Naive thymus-derived CD4-positive, alpha-beta T cell (primary cell): ENCODE measurements around the gene PTPRQ. TPM values are rescaled to one million over a fixed set of nuclear protein-coding genes. Genes with fewer than 3 reads are reported as not detected.
A peak's percentile ranks its signal among the peaks of the same experiment; 100 is the strongest.

Experiments
- ATAC-seq: fragments of 150-1000 bp; cut with Tn5 transposase; 2 replicates; pipeline ENCODE4 v1.10.0; 2021; ENCODE audit warnings: mild to moderate bottlenecking, moderate library complexity
- CTCF ChIA-PET: fragments of 350-600 bp; sonication (Branson Sonifier 250); formaldehyde crosslinking; loops from one replicate; lab custom pipeline; 2021; ENCODE audit warnings: antibody characterized with exemption; lab: Charles Lee
- POLR2A ChIA-PET: fragments of 350-600 bp; sonication (Branson Sonifier 250); formaldehyde crosslinking; loops from one replicate; lab custom pipeline; 2021; ENCODE audit warnings: antibody characterized with exemption, inconsistent platforms; lab: Charles Lee
- DNase-seq, 9 donors: peaks; one replicate each; pipeline versions ENCODE4 v3.0.0 to v3.0.0-alpha.2; 2020 to 2022; ENCODE audit warnings: mixed read lengths in 1 of 9
- H3K27ac ChIP-seq: one replicate; pipeline ENCODE4 v1.7.0; 2013; ENCODE audit warnings: mild to moderate bottlenecking, low read depth, low read length, moderate library complexity
- H3K27me3 ChIP-seq, 2 donors: one replicate each; pipeline ENCODE4 v1.7.0; 2013; ENCODE audit warnings: low read length in 2 of 2, mild to moderate bottlenecking in 2 of 2, moderate library complexity in 2 of 2; ENCODE audit not compliant: control insufficient read depth in 2 of 2, insufficient read depth in 2 of 2
- H3K36me3 ChIP-seq, 3 experiments: 1 replicate in 2 of 3; 2 replicates in 1 of 3; pipeline ENCODE4 v1.7.0; 2013; ENCODE audit warnings: low read length in 3 of 3, mild to moderate bottlenecking in 3 of 3, moderate library complexity in 1 of 3; ENCODE audit not compliant: insufficient read depth in 3 of 3, control insufficient read depth in 2 of 3
- H3K4me1 ChIP-seq, 2 donors: one replicate each; pipeline ENCODE4 v1.7.0; 2013; ENCODE audit warnings: low read length in 2 of 2, mild to moderate bottlenecking in 2 of 2, moderate library complexity in 1 of 2; ENCODE audit not compliant: control insufficient read depth in 2 of 2, insufficient read depth in 2 of 2
- H3K4me3 ChIP-seq: 2 replicates; pipeline ENCODE4 v1.7.0; 2013; ENCODE audit warnings: mild to moderate bottlenecking, low read length
- H3K9me3 ChIP-seq, 3 experiments: 1 replicate in 2 of 3; 2 replicates in 1 of 3; pipeline ENCODE4 v1.7.0; 2013; ENCODE audit warnings: low read length in 3 of 3; ENCODE audit not compliant: control insufficient read depth in 2 of 3
- H3K27ac Mint-ChIP-seq, 9 donors: one replicate each; pipeline ENCODE4 v1.8.0; 2020 to 2022; ENCODE audit warnings: mixed read lengths in 9 of 9, mild to moderate bottlenecking in 8 of 9, moderate library complexity in 5 of 9, inconsistent platforms in 2 of 9
- H3K27me3 Mint-ChIP-seq, 5 donors: one replicate each; pipeline ENCODE4 v1.8.0; 2021 to 2022; ENCODE audit warnings: mixed read lengths in 5 of 5, mild to moderate bottlenecking in 1 of 5
- H3K36me3 Mint-ChIP-seq, 5 donors: one replicate each; pipeline ENCODE4 v1.8.0; 2020 to 2022; ENCODE audit warnings: mixed read lengths in 5 of 5, mild to moderate bottlenecking in 3 of 5, inconsistent platforms in 1 of 5
- H3K4me1 Mint-ChIP-seq, 7 donors: one replicate each; pipeline ENCODE4 v1.8.0; 2020 to 2022; ENCODE audit warnings: mixed read lengths in 7 of 7, mild to moderate bottlenecking in 3 of 7, inconsistent platforms in 1 of 7
- H3K4me3 Mint-ChIP-seq, 10 donors: one replicate each; pipeline ENCODE4 v1.8.0; 2020 to 2022; ENCODE audit warnings: mild to moderate bottlenecking in 10 of 10, mixed read lengths in 10 of 10, moderate library complexity in 6 of 10, inconsistent platforms in 2 of 10
- H3K9me3 Mint-ChIP-seq, 11 donors: one replicate each; pipeline ENCODE4 v1.8.0; 2020 to 2022; ENCODE audit warnings: mixed read lengths in 11 of 11, mild to moderate bottlenecking in 4 of 11, inconsistent platforms in 1 of 11, moderate library complexity in 1 of 11
- intact Hi-C, 2 donors: fragments of 100-400 bp; cut with micrococcal nuclease; formaldehyde crosslinking; loops; one replicate each; pipeline ENCODE4 v1.15.1; 2023
- polyA plus RNA-seq, 2 donors: library from polyadenylated mRNA; unstranded; fragments of 300-500 nt; fragmentation: Illumina TruSeq; gene quantifications; one replicate each; pipeline ENCODE4 v1.2.3, GENCODE V29; 2021
- total RNA-seq, 6 experiments: library from RNA in 5 of 6; stranded (reverse) in 5 of 6; gene quantifications; 1 replicate in 5 of 6; 2 replicates in 1 of 6; pipeline ENCODE4 v1.2.3 and lab custom pipeline; 2021 to 2026

Gene PTPRQ
- total and polyA plus RNA-seq, 7 experiments from 2014 or later = not detected

DNA sequence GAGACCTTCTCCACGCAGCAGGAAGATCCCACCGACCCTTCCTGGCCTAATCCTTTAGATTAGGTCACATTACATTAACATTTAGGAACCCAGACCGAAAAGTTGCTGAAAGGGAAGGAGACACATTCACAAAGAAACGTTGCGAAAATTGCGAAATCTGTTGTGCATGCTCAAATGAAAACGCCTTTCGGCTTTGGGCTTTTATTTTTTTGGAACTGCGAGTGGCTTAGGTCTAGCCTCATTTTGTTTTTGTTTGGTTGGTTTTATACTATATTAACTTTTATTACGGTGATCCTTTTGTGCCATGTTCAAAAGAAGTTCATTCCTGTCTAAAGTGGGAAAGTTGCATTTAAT lies 264.9 kb downstream of the PTPRQ start:
- no peak for ATAC-seq
- POLR2A ChIA-PET = no interaction called here
- Histone ChIP-seq H3K9me3 (no peaks in the 10 kb centered on the region), H3K4me3 (no peak overlapping the region), H3K27me3 (peaks cover 0 to 3% of the 10 kb centered on the region in 2 donors), H3K36me3 (no peaks in the 10 kb centered on the region), H3K4me1 (no peaks in the 10 kb centered on the region), H3K27ac (no peak overlapping the region)
- CTCF ChIA-PET = no interaction called here
- H3K4me1 Mint-ChIP-seq = peaks cover 0 to 5% (median 0%) of the 10 kb centered on the region in 7 donors
- no peak overlapping the region for H3K27ac Mint-ChIP-seq
- DNase-seq = no peak
- peaks cover 0 to 4% (median 0%) of the 10 kb centered on the region in 5 donors for H3K36me3 Mint-ChIP-seq
- intact Hi-C loops = no loop called here
- peak overlapping the region in 1 of 10 donors; percentile 23 for H3K4me3 Mint-ChIP-seq
- H3K27me3 Mint-ChIP-seq = peaks cover 35 to 55% (median 53%) of the 10 kb centered on the region in 5 donors
- H3K9me3 Mint-ChIP-seq = peaks cover 0 to 27% (median 5%) of the 10 kb centered on the region in 11 donors

DNA sequence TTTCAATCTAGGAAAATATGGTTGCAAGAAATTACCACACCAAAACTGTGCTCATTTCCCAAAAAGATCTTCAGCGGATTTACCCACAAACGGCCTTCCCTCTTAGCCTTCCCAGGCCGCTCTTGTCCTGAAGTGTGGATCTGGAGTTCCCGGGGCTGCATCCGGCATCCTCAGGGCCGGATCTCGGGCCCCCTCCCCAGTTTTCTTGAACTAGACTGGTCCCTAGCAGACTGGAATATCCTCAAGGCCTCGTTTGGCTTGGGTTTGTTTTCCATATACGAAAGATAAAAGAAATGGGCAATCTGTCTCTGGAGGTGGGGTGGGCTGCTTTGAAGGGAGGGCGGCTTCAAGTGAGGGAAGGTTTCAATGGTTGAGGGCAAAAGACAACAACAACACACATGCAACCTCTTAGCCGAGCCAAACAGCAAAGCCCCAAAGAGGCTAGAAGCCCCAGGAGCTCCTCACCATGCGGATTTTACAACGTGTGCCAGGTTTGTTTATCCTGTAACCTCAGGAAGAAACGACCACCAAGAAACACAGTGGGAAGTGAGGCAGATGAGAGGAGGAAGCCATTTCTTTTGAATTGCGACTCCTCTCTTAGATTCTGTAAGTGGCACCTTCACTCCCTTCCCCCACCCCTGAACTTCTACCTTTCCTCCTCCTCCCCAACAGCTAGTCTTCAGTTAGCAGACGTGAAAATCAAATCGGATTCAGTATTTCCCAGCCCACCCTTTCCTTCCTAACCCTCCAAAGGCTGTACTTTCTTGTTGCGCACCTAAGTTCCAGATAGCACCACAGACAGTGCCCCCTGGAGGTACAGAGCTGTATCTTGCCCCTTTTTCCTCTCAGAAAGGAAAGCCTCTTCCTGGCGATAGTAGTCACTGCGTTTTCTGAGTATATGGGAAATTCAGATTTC lies 266.0 kb downstream of the PTPRQ start:
- H3K36me3 Mint-ChIP-seq = peaks cover 0 to 4% (median 0%) of the 10 kb centered on the region in 5 donors
- no peak overlapping the region for H3K4me3 ChIP-seq
- H3K4me3 Mint-ChIP-seq = no peak overlapping the region
- H3K9me3 Mint-ChIP-seq = peaks cover 0 to 38% (median 7%) of the 10 kb centered on the region in 11 donors
- DNase-seq (no peak), ATAC-seq (no peak)
- H3K36me3 ChIP-seq = no peaks in the 10 kb centered on the region
- ChIA-PET POLR2A (no interaction called here), CTCF (no interaction called here)
- H3K9me3 ChIP-seq = no peaks in the 10 kb centered on the region
- H3K27me3 ChIP-seq = peaks cover 0 to 3% of the 10 kb centered on the region in 2 donors
- intact Hi-C loops = no loop called here
- H3K27ac Mint-ChIP-seq = no peak overlapping the region
- no peaks in the 10 kb centered on the region for H3K4me1 ChIP-seq
- H3K27me3 Mint-ChIP-seq = peaks cover 45 to 66% (median 64%) of the 10 kb centered on the region in 5 donors
- no peak overlapping the region for H3K27ac ChIP-seq
- peaks cover 0 to 5% (median 0%) of the 10 kb centered on the region in 7 donors for H3K4me1 Mint-ChIP-seq

GRCh38 chr12:80710727-80711449 lies 266.9 kb downstream of the PTPRQ start:
- no peak overlapping the region for H3K4me3 ChIP-seq
- H3K27ac Mint-ChIP-seq = no peak overlapping the region
- H3K27me3 ChIP-seq = peaks cover 0 to 3% of the 10 kb centered on the region in 2 donors
- peaks cover 53 to 71% (median 69%) of the 10 kb centered on the region in 5 donors for H3K27me3 Mint-ChIP-seq
- peaks cover 0 to 5% (median 0%) of the 10 kb centered on the region in 7 donors for H3K4me1 Mint-ChIP-seq
- H3K36me3 Mint-ChIP-seq = peaks cover 0 to 4% (median 0%) of the 10 kb centered on the region in 5 donors
- ATAC-seq (no peak), DNase-seq (no peak)
- H3K4me1 ChIP-seq = no peaks in the 10 kb centered on the region
- CTCF ChIA-PET = no interaction called here
- H3K9me3 ChIP-seq = no peaks in the 10 kb centered on the region
- no peak overlapping the region for H3K27ac ChIP-seq
- intact Hi-C loops = no loop called here
- H3K4me3 Mint-ChIP-seq = no peak overlapping the region
- peaks cover 0 to 39% (median 7%) of the 10 kb centered on the region in 11 donors for H3K9me3 Mint-ChIP-seq
- no peaks in the 10 kb centered on the region for H3K36me3 ChIP-seq
- POLR2A ChIA-PET = no interaction called here

GRCh38 chr12:80711866-80712265 lies 267.8 kb downstream of the PTPRQ start:
- no peak for DNase-seq
- CTCF ChIA-PET = no interaction called here
- Mint-ChIP-seq H3K36me3 (peaks cover 0 to 4% (median 0%) of the 10 kb centered on the region in 5 donors), H3K27ac (no peak overlapping the region), H3K4me3 (no peak overlapping the region), H3K4me1 (peaks cover 0 to 5% (median 0%) of the 10 kb centered on the region in 7 donors), H3K27me3 (peaks cover 60 to 77% (median 72%) of the 10 kb centered on the region in 5 donors), H3K9me3 (peaks cover 0 to 42% (median 9%) of the 10 kb centered on the region in 11 donors)
- H3K36me3 ChIP-seq = no peaks in the 10 kb centered on the region
- POLR2A ChIA-PET = no interaction called here
- no peaks in the 10 kb centered on the region for H3K4me1 ChIP-seq
- H3K27ac ChIP-seq = no peak overlapping the region
- no peaks in the 10 kb centered on the region for H3K9me3 ChIP-seq
- ATAC-seq = no peak
- H3K27me3 ChIP-seq = peaks cover 0 to 3% of the 10 kb centered on the region in 2 donors
- no peak overlapping the region for H3K4me3 ChIP-seq
- intact Hi-C loops = no loop called here

DNA sequence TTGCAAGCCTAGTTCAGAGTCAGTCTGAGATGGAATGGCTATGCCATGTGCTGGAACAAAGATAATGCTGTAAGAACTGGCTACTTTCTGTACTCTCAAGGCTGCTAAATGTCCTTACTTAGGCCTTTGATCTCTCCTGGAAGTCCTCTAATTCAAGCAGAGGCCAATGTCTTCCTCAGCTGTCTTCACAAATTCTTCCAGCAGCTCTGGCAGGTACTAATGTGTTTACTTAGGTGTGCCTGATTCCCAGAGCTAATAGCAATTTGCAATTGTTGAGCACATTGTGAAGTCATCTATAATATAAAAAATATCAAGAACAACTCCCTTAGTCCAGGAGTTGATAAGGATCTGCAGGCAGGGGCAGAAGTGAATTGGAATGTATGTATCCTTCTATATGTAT lies 268.8 kb downstream of the PTPRQ start:
- Mint-ChIP-seq H3K36me3 (peaks cover 0 to 4% (median 0%) of the 10 kb centered on the region in 5 donors), H3K27ac (no peak overlapping the region), H3K27me3 (peaks cover 52 to 72% (median 64%) of the 10 kb centered on the region in 5 donors), H3K9me3 (peaks cover 0 to 34% (median 9%) of the 10 kb centered on the region in 11 donors), H3K4me1 (peaks cover 0 to 5% (median 0%) of the 10 kb centered on the region in 7 donors), H3K4me3 (no peak overlapping the region)
- Histone ChIP-seq H3K27ac (no peak overlapping the region), H3K36me3 (no peaks in the 10 kb centered on the region), H3K27me3 (peaks cover 0 to 3% of the 10 kb centered on the region in 2 donors), H3K9me3 (no peaks in the 10 kb centered on the region), H3K4me3 (no peak overlapping the region), H3K4me1 (no peaks in the 10 kb centered on the region)
- ChIA-PET POLR2A (no interaction called here), CTCF (no interaction called here)
- intact Hi-C loops = no loop called here
- no peak for DNase-seq
- ATAC-seq = no peak

DNA sequence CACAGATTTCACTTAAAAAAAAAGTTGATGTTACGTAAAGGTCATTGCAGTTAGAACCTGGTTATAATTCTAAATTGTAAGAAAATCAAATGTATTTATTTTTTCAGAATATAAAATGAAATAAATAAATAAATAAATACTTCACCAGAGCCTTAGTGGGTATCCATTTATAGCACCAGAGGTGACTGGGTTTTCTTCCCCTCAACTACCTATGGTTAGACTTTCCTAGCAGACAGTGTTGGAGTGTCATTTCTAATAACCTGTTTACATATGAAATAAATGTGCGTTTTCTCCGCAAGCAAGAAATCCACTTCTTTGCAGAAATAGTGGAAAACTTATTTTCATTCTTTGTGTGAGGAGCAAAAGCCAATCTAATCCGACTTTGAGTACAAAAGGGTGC lies 269.4 kb downstream of the PTPRQ start:
- no peak overlapping the region for H3K4me3 ChIP-seq
- H3K27me3 ChIP-seq = peaks cover 0 to 3% of the 10 kb centered on the region in 2 donors
- Mint-ChIP-seq H3K36me3 (peaks cover 0 to 4% (median 0%) of the 10 kb centered on the region in 5 donors), H3K27me3 (peaks cover 54 to 75% (median 66%) of the 10 kb centered on the region in 5 donors), H3K27ac (no peak overlapping the region), H3K4me3 (no peak overlapping the region), H3K4me1 (peaks cover 0 to 5% (median 0%) of the 10 kb centered on the region in 7 donors), H3K9me3 (peaks cover 0 to 33% (median 9%) of the 10 kb centered on the region in 11 donors)
- ATAC-seq (no peak), DNase-seq (no peak)
- CTCF ChIA-PET = no interaction called here
- no peak overlapping the region for H3K27ac ChIP-seq
- POLR2A ChIA-PET = no interaction called here
- intact Hi-C loops = no loop called here
- no peaks in the 10 kb centered on the region for H3K36me3 ChIP-seq
- H3K4me1 ChIP-seq = no peaks in the 10 kb centered on the region
- no peaks in the 10 kb centered on the region for H3K9me3 ChIP-seq
